Measurements from ENCODE around the gene MX2.
"Not testable (repeated sequence)": the region's sequence is repeated elsewhere in the genome, so short reads cannot be mapped to it uniquely, and the experiment has no call there.

MX2 gene
- 31.6 to 68.7 (median 62.9) reads per million in 4 experiments for total RNA-seq

GRCh38 chr21:41361786-41362604 is at the start of gene MX2:
MX2 (plus strand) TSS chr21:41362027; CDS start chr21:41376907, 14,880 bp downstream.
- DNase-seq = peak; percentile 69

GRCh38 chr21:41313285-41314164 is 48.3 kb upstream of the MX2 start:
- DNase-seq = not testable (repeated sequence)

- DNase-seq = no peak
Measured at GRCh38 chr21:41315726-41316125, 46.1 kb upstream of the MX2 start.

- DNase-seq = no peak
Measured at GRCh38 chr21:41316200-41317062, 45.4 kb upstream of the MX2 start, which contains the start of gene FAM3B. FAM3B (plus strand) TSS chr21:41316801; CDS start chr21:41316880, 79 bp downstream.

GRCh38 chr21:41317063-41317392 is 44.8 kb upstream of the MX2 start:
- DNase-seq = no peak

GRCh38 chr21:41317458-41317857 is 44.4 kb upstream of the MX2 start:
- no peak for DNase-seq

GRCh38 chr21:41318218-41318617 is 43.6 kb upstream of the MX2 start:
- no peak for DNase-seq

- DNase-seq = no peak
Measured at GRCh38 chr21:41319273-41319672, 42.6 kb upstream of the MX2 start.

- DNase-seq = no peak
Measured at GRCh38 chr21:41321211-41321907, 40.5 kb upstream of the MX2 start.

- DNase-seq = no peak
Measured at GRCh38 chr21:41321908-41322495, 39.8 kb upstream of the MX2 start.

GRCh38 chr21:41322496-41323382 is 39.1 kb upstream of the MX2 start:
- DNase-seq = no peak

- no peak for DNase-seq
Measured at GRCh38 chr21:41325138-41325912, 36.5 kb upstream of the MX2 start.

GRCh38 chr21:41326414-41327080 is 35.3 kb upstream of the MX2 start:
- no peak for DNase-seq

GRCh38 chr21:41327753-41328152 is 34.1 kb upstream of the MX2 start:
- no peak for DNase-seq

- no peak for DNase-seq
Measured at GRCh38 chr21:41328660-41329607, 32.9 kb upstream of the MX2 start.

GRCh38 chr21:41333752-41334151 is 28.1 kb upstream of the MX2 start:
- no peak for DNase-seq

GRCh38 chr21:41337515-41337914 is 24.3 kb upstream of the MX2 start:
- no peak for DNase-seq

GRCh38 chr21:41338455-41338854 is 23.4 kb upstream of the MX2 start:
- no peak for DNase-seq

Measured in effector CD8-positive, alpha-beta T cell (primary cell).